HG03565 (cell line): ENCODE measurements around the gene IFT52.
A peak's percentile ranks its signal among the peaks of the same experiment; 100 is the strongest.
"Not testable (repeated sequence)": the region's sequence is repeated elsewhere in the genome, so short reads cannot be mapped to it uniquely, and the experiment has no call there.

Experiments used
- ATAC-seq: cut with Tn5 transposase; IDR thresholded peaks from one replicate; pipeline ENCODE4 v1.9.1; 2021; ENCODE audit warnings: mild to moderate bottlenecking, moderate library complexity; ENCODE audit not compliant: unreplicated experiment

IFT52 gene

DNA sequence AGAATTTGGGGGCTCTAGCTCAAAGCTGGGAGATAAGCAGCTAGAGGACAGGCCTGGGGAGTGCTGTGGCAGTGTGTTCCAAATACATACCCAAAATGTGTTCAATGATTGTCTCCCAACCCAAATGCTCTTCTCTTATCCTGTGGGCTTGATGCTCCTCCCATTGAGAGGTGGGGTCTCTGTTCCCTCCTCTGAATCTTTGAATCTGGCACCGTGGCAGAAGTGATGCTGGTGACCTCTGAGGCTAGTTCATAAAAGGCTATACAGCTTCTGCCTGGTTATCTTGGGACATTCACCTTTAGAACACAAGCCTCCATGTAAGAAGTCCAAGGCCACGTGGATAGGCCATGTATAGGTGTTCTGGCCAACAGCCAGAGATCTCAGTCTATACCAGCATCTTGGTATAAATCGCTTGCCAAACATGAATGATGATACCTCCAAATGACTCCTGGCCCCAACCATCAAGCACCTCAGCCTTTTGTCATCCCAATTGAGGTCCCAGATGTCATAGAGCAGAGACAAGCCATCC, 60.3 kb downstream of the IFT52 start:
- ATAC-seq = no peak

DNA sequence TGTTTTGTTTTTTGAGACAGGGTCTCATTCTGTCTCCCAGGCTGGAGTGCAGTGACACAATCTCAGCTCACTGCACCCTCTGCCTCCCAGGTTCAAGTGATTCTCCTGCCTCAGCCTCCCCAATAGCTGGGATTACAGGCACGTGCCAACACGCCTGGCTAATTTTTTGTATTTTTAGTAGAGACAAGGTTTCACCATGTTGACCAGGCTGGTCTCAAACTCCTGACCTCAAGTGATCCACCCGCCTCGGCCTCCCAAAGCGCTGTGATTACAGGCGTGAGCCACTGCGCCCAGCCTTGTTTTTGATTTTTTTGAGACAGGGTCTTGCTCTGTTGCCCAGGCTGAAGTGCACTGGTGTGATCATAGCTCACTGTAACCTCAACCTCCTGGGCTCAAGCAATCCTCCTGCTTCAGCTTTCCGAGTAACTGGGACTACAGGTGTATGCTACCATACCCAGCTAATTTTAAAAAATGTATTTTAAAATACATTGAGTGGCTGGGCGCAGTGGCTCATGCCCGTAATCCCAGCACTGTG, 61.0 kb downstream of the IFT52 start:
- ATAC-seq = not testable (repeated sequence)

DNA sequence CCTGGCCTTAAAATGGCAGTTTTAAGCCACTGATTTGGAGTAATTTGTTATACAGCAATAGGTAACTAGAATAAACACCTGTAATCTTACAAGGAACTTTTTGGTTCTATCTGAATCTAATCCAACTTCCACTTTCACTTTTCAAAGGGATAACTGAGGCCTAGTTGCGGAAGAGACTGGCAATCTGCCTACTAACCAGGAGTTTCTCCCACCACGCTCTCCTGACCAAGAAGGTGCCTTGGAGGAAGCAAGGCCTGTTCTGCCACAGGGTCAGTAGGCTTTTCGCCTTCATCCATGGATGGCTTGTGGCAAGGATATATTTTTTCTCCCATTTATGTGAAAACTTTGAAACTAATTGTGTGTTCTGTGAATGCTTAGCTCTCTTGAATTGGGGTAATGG, 63.2 kb downstream of the IFT52 start:
- no peak for ATAC-seq

DNA sequence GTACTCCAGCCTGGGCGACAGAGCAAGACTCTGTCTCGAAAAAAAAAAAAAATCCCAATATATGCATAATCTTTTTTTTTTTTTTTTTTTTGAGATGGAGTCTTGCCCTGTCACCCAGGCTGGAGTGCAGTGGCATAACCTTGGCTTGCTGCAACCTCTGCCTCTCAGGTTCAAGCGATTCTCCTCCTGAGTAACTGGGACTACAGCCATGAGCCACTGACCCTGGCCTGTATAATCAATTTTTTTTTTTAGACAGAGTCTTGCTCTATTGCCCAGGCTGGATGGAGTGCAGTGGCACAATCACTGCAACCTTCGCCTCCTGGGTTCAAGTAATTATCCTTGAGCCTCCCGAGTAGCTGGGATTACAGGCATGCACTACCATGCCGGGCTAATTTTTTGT, 64.4 kb downstream of the IFT52 start:
- ATAC-seq = not testable (repeated sequence)

DNA sequence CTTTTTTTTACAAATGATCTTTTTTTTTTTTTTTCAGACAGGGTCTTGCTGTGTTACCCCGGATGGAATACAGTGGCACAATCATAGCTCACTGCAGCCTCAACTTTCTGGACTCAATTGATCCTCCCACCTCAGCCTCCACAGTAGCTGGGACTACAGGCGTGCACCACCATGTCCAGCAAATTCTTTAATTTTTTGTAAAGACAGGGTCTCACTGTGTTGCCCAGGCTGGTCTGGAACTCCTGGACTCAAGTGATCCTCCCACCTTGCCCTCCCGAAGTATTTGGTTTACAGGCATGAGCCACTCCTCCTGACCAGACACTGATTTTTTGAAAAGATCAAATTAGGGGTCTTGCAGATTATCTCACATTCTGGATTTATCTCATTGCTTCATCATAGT, 65.2 kb downstream of the IFT52 start:
- ATAC-seq = no peak

DNA sequence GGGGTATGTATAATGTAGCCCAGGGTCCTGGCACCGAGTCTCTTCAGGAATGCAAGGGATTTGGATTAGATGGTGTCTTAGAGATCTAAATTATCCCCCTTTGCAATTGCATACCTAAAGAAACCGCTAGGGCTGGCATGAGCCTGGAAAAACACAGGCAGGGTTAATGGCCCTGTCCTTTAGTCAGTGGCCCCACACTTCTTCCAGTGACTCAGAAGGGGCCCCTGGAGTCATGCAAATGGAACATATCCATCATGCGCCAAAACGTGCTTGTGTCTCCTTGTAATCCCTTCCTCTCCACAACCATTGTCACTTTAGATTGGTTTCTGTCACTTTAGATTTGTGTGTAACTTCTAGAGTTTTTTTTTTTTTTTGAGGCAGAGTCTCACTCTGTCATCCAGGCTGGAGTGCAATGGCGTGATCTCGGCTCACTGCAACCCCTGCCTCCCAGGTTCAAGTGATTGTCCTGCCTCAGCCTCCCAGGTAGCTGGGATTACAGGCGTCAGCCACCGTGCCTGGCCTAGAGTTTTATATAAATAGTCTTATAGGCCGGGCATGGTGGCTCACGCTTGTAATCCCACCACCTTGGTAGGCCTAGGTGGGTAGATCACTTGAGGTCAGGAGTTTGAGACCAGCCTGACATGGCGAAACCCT, 67.5 kb downstream of the IFT52 start:
- ATAC-seq = no peak

DNA sequence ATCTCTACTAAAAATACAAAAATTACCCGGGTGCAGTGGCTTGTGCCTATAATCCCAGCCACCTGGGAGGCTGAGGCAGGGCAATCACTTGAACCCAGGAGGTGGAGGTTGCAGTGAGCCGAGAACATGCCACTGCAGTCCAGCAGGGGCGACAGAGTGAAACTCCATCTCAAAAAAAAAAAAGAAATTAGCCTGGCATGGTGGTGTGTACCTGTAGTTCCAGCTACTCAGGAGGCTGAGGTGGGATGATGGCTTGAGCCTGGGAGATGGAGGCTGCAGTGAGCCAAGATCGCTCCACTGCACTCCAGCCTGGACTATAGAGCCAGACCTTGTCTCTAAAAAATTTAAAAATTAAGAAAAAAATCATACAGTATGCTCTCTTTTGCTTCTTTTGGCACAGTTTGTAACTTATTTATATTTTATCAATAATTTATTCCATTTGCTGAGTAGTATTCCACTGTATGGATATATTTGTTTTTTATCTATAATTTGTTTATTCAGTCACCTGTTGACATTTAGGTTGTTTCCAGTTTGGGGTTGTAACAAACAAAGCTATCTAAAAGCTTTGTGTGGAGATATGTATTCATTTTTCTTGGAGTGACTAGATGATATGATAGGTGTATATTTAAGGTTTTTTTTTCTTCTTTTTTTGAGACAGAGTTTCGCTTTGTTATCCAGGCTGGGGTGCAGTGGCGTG, 68.1 kb downstream of the IFT52 start:
- ATAC-seq = no peak

DNA sequence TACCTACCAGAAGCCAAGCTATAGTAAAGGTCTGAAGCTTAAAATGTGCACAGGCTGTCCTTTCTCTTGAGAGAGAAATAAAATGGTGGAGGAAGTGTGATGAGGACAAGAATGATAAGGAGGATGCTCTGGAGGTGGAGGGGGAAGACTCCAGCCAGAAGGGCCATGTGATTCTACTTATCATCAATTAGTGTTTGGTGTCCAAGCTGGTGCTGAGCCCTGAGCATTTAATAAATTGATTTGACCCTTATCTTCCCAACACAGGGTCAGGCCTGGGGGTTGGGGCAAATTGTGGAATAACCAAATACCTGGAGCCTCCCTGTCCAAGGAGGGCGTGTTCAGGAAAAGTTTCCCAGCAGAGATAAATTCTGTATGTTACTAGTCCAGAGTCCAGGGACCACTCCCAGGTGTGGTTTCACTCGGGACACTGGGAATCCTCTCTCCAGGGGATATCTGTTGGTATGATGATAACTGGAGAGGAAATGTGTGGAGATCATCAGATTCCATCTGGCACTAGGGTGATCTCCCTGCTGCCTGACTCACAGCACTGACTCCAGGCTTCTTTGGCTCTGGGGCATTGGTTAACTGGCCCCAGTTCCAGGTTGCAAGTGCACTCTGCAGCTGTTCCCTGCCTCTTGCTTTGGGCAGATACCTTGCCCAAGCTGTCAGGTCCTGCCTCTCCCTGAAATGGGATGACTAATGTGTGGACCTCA, 72.4 kb downstream of the IFT52 start:
- ATAC-seq = no peak

DNA sequence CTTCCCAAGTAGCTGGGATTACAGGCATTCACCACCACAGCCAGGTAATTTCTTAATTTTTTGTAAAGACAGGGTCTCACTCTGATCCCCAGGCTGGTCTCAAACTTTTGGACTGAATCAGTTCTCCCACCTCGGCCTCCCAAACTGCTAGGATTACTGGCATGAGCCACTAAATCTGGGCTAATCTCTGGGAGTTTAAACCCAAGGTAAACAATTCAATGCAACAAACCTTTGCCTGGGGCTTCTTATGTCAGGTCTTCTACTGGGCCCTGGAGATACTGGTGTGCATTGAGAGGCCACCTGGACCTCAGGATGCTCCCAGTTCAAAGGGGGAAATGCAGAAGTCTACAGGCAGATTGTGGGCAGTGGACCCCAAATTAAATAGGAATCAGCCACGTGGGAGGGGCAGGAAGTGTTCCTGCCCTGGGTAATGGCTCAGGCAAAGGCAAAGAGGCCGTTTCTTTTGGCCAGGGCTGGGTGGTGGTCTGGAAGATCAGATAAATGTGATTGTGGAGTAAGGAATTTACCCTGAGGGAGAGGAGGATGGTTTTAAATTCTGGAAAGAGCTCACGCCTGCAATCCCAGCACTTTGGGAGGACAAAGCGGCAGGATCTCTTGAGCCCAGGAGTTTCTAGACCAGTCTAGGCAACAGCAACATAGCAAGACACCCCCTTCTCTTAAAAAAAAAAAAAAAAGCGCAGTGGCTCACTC, 74.9 kb downstream of the IFT52 start:
- no peak for ATAC-seq

DNA sequence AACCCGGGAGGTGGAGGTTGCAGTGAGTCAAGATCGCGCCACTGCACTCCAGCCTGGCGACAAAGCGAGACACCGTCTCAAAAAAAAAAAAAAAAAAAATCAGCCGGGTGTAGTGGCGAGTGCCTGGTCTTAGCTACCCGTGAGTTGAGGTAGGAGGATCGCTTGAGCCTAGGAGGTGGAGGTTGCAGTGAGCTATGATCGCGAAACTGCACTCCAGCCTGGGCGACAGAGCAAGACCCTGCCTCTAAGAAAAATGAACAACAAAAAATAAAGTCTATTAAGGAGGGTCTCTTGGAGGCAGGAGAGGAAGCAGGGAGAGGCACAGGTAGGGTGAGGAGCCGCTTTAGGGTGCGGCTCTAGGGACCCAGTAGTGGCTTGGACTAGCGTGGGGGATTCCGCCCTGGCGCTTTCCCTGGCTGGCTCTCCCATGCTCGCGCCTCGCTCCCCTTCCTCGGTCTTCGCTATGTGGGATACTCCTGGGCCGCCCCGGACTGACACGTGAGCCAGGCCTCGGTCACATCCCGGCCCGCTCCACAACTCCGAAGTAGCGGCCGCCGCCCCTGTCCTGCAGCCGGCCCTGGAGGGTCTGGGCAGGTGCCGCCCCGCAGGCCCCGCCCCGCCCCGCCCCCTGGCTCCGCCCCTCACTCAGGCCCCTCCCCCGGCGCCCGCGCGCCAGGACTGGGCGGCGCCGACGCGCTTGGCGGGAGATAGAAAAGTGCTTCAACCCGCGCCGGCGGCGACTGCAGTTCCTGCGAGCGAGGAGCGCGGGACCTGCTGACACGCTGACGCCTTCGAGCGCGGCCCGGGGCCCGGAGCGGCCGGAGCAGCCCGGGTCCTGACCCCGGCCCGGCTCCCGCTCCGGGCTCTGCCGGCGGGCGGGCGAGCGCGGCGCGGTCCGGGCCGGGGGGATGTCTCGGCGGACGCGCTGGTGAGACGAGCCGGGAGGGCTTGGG, 75.9 kb downstream of the IFT52 start, which contains the start of gene MYBL2:
TSS of gene MYBL2 (plus strand) at position 739 of the 953 bp plus-strand sequence. CDS start at position 909, 170 bp downstream.
- peak; percentile 68 for ATAC-seq

DNA sequence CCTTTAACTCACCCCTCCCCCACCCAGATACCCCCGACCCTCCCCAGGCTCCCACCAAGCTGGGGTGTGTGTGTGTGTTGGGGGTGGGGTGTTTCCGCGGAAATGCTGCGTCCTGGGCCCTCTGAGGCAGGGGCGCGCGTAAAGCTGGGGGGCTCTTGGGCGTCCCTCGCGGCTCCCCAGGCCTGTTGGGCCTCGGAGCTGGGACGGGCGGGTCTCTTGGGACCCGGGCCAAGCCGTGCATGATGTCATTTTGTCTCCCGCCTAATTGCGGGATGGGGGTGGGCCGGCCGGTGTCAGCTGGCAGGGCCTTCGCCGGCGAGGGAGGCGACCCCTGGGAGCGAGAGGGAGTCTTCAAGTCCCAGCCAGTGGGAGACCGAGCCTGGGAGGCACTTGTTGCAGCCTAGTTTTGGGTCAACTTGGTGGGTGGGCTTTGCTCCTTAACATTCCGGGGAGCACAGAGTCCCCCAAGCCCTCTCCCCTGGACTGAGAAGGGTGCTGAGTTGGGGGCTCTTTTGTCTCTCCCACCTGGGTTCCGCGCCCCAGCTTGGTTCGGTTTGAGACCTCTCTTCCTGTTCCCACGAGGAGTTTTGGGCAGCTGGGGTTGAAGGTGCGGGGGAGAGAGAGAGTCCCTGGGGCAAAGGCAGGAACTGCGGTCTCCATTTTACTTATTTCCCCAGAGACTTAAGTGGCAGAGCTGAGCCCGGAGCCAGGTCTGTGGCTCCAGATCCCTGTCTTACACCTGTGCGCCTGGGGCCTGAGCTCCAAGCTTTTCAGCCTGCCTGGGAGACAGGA, 76.8 kb downstream of the IFT52 start:
- no peak for ATAC-seq

DNA sequence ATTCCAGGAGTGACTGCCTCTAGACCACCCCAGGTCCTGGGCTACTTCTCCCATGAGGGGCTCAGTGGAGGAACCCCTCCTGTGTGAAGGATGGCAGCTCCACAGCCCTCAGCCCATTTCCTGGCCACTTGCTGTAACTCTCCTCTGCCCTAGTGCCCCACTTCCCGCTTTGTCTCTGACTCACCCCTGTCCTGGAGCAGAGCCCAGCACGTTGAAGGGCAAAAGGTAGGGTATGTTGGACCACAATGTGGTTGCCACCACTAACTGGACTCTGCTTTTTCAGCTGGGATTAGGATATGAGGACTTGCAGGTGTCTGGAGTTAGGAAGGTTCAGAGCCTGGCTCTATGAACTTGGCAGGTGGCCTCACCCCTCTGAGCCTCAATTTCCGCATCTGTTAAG, 78.6 kb downstream of the IFT52 start:
- ATAC-seq = no peak

DNA sequence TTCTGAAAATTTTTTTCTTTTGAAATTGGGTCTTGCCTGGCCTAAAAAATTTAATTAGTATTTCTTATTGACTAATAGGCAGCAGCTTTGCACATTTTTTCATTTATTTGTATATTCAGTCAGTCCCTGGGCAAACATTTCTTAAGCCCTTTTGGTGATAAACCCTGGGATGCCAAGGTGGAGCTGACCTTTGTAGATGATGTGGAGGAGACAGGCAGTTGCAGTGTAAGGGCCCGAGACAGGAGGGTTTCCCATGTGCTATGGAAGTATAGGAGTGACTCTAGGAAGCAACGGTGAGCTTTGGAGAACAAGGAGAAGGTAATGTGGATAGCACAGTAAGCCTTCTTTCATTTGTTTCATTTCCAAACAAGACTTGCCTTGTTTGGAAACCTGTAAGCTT, 79.7 kb downstream of the IFT52 start:
- ATAC-seq = no peak

DNA sequence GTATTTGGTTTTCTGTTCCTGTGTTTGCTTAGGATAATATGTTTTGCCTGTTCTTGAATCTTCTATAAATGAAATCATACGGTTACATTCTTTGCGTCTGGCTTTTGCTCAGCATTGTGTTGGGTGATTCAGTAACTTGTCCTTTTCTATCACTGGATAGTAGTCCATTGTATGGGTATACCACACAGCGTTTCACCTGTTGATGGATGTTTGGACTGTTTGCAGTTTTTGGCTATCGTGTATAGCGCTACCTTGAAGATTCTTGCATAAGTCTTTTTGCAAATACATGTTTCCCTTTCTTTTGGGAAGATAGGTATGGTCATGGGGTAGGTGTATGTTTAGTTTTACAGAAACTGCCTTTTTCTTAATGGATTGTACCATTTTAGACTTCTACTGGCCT, 85.6 kb downstream of the IFT52 start:
- ATAC-seq = no peak

DNA sequence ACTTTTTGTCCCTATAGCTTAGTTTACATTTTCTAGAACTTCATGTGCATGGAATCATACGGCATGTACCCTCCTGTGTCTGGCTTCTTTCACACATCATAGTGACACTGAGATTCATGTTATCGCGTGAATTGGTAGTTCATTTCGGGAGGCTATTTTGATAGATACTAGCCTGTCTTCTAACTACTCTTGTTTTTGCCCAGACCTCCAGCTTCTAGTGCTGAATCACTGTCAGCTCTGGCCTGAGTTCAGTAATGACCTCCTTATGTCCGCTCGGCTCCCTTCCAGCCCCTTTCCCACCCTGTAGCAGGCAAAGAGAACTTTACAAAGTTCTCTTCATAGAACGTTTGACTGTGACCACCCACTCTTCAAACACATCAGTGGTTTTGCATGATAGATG, 90.2 kb downstream of the IFT52 start:
- no peak for ATAC-seq

DNA sequence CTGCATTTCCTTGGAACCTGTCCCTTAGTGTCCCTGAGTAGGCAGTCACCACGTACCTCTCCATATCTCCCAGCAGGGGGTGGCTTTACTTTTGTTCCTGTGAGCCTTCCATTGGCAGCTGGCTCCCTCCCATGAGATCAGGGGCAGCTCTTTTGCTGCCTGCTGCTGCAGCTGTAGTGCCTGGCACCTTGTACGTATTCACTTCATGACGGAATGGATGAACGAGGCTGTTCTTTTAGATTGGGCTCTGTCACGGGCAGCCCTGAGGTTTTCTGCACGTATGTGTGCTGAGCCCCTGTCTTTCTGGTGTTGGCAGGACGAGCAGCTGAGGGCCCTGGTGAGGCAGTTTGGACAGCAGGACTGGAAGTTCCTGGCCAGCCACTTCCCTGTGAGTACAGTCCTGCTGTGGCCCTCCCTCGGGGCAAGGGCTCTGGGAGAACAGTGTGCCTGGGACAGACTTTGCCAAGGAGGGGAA, 90.8 kb downstream of the IFT52 start:
- no peak for ATAC-seq

DNA sequence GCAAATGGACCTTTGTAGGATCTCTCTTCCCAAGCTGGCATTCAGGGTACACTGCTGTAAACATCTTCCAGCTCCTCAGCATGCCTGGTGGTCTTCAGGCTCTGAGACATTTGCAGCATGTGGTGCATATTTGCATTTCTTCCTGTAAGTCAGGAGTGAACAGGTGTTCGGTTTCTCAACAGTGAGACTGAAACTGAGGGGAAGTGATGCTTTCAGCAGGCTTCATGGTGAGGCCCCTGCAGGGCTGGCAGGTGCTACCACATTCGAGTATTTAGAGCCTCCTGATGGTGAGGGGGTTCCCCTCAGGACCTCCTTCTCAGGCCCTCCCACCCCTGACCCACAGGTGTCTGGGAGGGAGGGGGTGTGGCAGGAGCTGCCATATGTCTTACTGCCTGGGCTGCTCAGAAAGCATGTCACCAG, 91.3 kb downstream of the IFT52 start:
- peak; percentile 92 for ATAC-seq

DNA sequence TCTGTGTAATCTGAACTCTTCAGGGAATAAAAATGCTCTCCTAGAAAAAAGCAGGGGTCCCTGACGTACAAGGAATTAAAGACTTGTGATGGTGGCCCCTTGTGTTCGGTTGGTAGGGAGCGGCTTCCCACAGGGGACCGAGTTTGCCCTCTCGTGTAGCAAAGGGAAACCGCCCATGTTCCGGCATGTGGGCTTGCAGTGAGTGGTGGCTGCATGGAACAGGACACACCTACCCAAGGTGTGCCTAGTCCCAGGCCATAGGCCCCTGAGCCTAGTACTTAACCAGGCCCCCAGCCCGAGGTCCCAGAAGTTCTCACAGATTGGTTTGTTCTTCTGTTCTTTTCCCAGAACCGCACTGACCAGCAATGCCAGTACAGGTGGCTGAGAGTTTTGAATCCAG, 91.7 kb downstream of the IFT52 start:
- peak; percentile 3 for ATAC-seq

DNA sequence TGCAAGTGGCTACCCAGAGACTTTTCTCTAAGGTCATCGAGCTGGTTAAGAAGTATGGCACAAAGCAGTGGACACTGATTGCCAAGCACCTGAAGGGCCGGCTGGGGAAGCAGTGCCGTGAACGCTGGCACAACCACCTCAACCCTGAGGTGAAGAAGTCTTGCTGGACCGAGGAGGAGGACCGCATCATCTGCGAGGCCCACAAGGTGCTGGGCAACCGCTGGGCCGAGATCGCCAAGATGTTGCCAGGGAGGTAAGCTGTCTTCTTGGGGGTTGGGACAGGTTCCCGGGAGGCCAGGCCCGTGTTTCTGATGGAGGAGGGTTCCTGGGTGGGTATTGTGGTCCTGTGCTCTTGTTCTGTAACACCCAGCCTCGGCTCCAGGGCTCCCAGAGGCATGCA, 96.1 kb downstream of the IFT52 start:
- no peak for ATAC-seq
